H9 (cell line): ENCODE data around the gene UNCX. TPM values are rescaled to one million over a fixed set of nuclear protein-coding genes. Genes with fewer than 3 reads are reported as not detected.

Experiments used
- DNase-seq: peaks from one replicate; pipeline ENCODE4 v3.0.0-alpha.2; 2017
- H2AFZ ChIP-seq: one replicate; pipeline ENCODE4 v1.6.1; 2013; ENCODE audit warnings: mild to moderate bottlenecking, low read length, control low read depth, moderate library complexity
- H2AK5ac ChIP-seq: 2 replicates; pipeline ENCODE4 v1.6.1; 2013; ENCODE audit warnings: low read length, control low read depth, mixed read lengths; ENCODE audit not compliant: insufficient read length
- H2BK120ac ChIP-seq: one replicate; pipeline ENCODE4 v1.6.1; 2013; ENCODE audit warnings: low read depth, mild to moderate bottlenecking, low read length, control low read depth, inconsistent platforms; ENCODE audit not compliant: poor library complexity, severe bottlenecking
- H2BK12ac ChIP-seq: 2 replicates; pipeline ENCODE4 v1.6.1; 2013; ENCODE audit warnings: low read length, control low read depth, mixed read lengths, low read depth; ENCODE audit not compliant: insufficient read length
- H2BK15ac ChIP-seq: 2 replicates; pipeline ENCODE4 v1.6.1; 2013; ENCODE audit warnings: low read depth, low read length, control low read depth
- H2BK20ac ChIP-seq: one replicate; pipeline ENCODE4 v1.6.1; 2013; ENCODE audit warnings: low read depth, mild to moderate bottlenecking, low read length, control low read depth, inconsistent platforms; ENCODE audit not compliant: poor library complexity, severe bottlenecking
- H2BK5ac ChIP-seq: 2 replicates; pipeline ENCODE4 v1.6.1; 2013; ENCODE audit warnings: low read length, control low read depth, mixed read lengths; ENCODE audit not compliant: insufficient read length
- H3K14ac ChIP-seq: 2 replicates; pipeline ENCODE4 v1.6.1; 2013; ENCODE audit warnings: low read length, control low read depth; ENCODE audit not compliant: insufficient read depth
- H3K18ac ChIP-seq: 2 replicates; pipeline ENCODE4 v1.6.1; 2013; ENCODE audit warnings: low read depth, mild to moderate bottlenecking, mixed read lengths, low read length, control low read depth; ENCODE audit not compliant: insufficient read length
- H3K23ac ChIP-seq: 2 replicates; pipeline ENCODE4 v1.6.1; 2013; ENCODE audit warnings: low read length, control low read depth, mixed read lengths, low read depth; ENCODE audit not compliant: insufficient read length
- H3K23me2 ChIP-seq: 2 replicates; pipeline ENCODE4 v1.6.1; 2013; ENCODE audit warnings: low read depth, mild to moderate bottlenecking, mixed read lengths, low read length, control low read depth; ENCODE audit not compliant: insufficient read length, poor library complexity, severe bottlenecking
- H3K27ac ChIP-seq: 2 replicates; pipeline ENCODE4 v1.5.1; 2013; ENCODE audit warnings: low read length, control low read depth, mixed read lengths, low read depth; ENCODE audit not compliant: insufficient read length
- H3K27me3 ChIP-seq: 2 replicates; pipeline ENCODE4 v1.6.1; 2013; ENCODE audit warnings: low read length, control low read depth, inconsistent platforms; ENCODE audit not compliant: insufficient read depth
- H3K4ac ChIP-seq: 2 replicates; pipeline ENCODE4 v1.6.1; 2013; ENCODE audit warnings: low read depth, mild to moderate bottlenecking, control low read depth, inconsistent platforms, low read length, moderate library complexity
- H3K4me1 ChIP-seq: 2 replicates; pipeline ENCODE4 v1.6.1; 2013; ENCODE audit warnings: low read length, control low read depth, inconsistent platforms; ENCODE audit not compliant: insufficient read depth
- H3K4me2 ChIP-seq: 2 replicates; pipeline ENCODE4 v1.6.1; 2013; ENCODE audit warnings: low read length, control low read depth, mixed read lengths; ENCODE audit not compliant: insufficient read length, insufficient read depth
- H3K56ac ChIP-seq: 2 replicates; pipeline ENCODE4 v1.6.1; 2013; ENCODE audit warnings: low read depth, mild to moderate bottlenecking, mixed read lengths, low read length, control low read depth; ENCODE audit not compliant: insufficient read length
- H3K79me1 ChIP-seq: 2 replicates; pipeline ENCODE4 v1.6.1; 2013; ENCODE audit warnings: low read depth, mild to moderate bottlenecking, moderate library complexity, low read length, control low read depth, inconsistent platforms; ENCODE audit not compliant: insufficient read depth, poor library complexity, severe bottlenecking
- H3K79me2 ChIP-seq: 2 replicates; pipeline ENCODE4 v1.6.1; 2013; ENCODE audit warnings: low read length, control low read depth, inconsistent platforms; ENCODE audit not compliant: insufficient read depth
- H3K9ac ChIP-seq: 2 replicates; pipeline ENCODE4 v1.6.1; 2013; ENCODE audit warnings: low read length, control low read depth, mixed read lengths; ENCODE audit not compliant: insufficient read length; ENCODE audit errors: extremely low read depth
- H3K9me3 ChIP-seq: one replicate; pipeline ENCODE4 v1.6.1; 2013; ENCODE audit warnings: low read depth, low read length, inconsistent platforms; ENCODE audit not compliant: control insufficient read depth
- H3T11ph ChIP-seq: one replicate; pipeline ENCODE4 v1.6.1; 2013; ENCODE audit warnings: mild to moderate bottlenecking, low read length, control low read depth, inconsistent platforms
- H4K20me1 ChIP-seq: one replicate; pipeline ENCODE4 v1.6.1; 2013; ENCODE audit not compliant: control insufficient read depth, insufficient read length, insufficient read depth
- H4K5ac ChIP-seq: 2 replicates; pipeline ENCODE4 v1.6.1; 2013; ENCODE audit warnings: low read depth, mild to moderate bottlenecking, mixed read lengths, low read length, control low read depth; ENCODE audit not compliant: insufficient read length
- H4K8ac ChIP-seq: replicated peaks from 2 replicates; pipeline ENCODE4 v1.6.1; 2013; ENCODE audit warnings: low read length, control low read depth, mixed read lengths, low read depth; ENCODE audit not compliant: insufficient read length
- H4K91ac ChIP-seq: 2 replicates; pipeline ENCODE4 v1.6.1; 2013; ENCODE audit warnings: low read depth, mild to moderate bottlenecking, moderate library complexity, mixed read lengths, low read length, control low read depth; ENCODE audit not compliant: insufficient read length
- H3K27ac Mint-ChIP-seq, 3 experiments: 2 replicates in 2 of 3; 3 replicates in 1 of 3; pipeline ENCODE4 v1.8.0; 2020 to 2021; ENCODE audit warnings: mixed read lengths in 3 of 3, mild to moderate bottlenecking in 1 of 3, moderate library complexity in 1 of 3
- H3K27me3 Mint-ChIP-seq: 2 replicates; pipeline ENCODE4 v1.8.0; 2021; ENCODE audit warnings: low read depth, mild to moderate bottlenecking, moderate library complexity, mixed read lengths
- H3K36me3 Mint-ChIP-seq, 3 experiments: 2 replicates in 2 of 3; 3 replicates in 1 of 3; pipeline ENCODE4 v1.8.0; 2020 to 2021; ENCODE audit warnings: low read depth in 3 of 3, mixed read lengths in 3 of 3; ENCODE audit not compliant: insufficient read depth in 1 of 3
- H3K4me1 Mint-ChIP-seq, 2 experiments: 2 replicates each; pipeline ENCODE4 v1.8.0; 2020; ENCODE audit warnings: mixed read lengths in 2 of 2
- H3K4me3 Mint-ChIP-seq, 2 experiments: 2 replicates in 1 of 2; 3 replicates in 1 of 2; pipeline ENCODE4 v1.8.0; 2020 to 2021; ENCODE audit warnings: mild to moderate bottlenecking in 2 of 2, mixed read lengths in 2 of 2, moderate library complexity in 1 of 2
- H3K9me3 Mint-ChIP-seq, 2 experiments: 2 replicates in 1 of 2; 3 replicates in 1 of 2; pipeline ENCODE4 v1.8.0; 2020; ENCODE audit warnings: mild to moderate bottlenecking in 2 of 2, mixed read lengths in 2 of 2, moderate library complexity in 1 of 2
- CTCF ChIP-seq: fragments of 200-600 bp; sonication (generic); conservative IDR thresholded peaks from 3 replicates; pipeline ENCODE4 v1.8.0; 2021; ENCODE audit warnings: antibody characterized with exemption, mild to moderate bottlenecking
- WGBS: extraction: QIAGEN DNeasy Blood & Tissue Kit; methylation state at CpG from one replicate; pipeline ENCODE4 v1.1.7; 2013; ENCODE audit warnings: missing lambda C conversion rate, low lambda C conversion rate, mixed read lengths; ENCODE audit not compliant: insufficient read length; ENCODE audit errors: extremely low coverage; 5-methylcytosine and 5-hydroxymethylcytosine counted together
- total RNA-seq: library from RNA; stranded (reverse); gene quantifications from 2 replicates; pipeline ENCODE4 v1.2.1, GENCODE V29; 2021

UNCX gene
- total RNA-seq, 1 experiment from 2014 or later, result not detected

- no peak overlapping the region for H2BK15ac ChIP-seq
- H3K4me2 ChIP-seq, result no peak overlapping the region
- H3K56ac ChIP-seq, result no peak overlapping the region
- no peak overlapping the region for H4K5ac ChIP-seq
- H3K4me3 Mint-ChIP-seq, result no peak overlapping the region
- no peak overlapping the region for H2AFZ ChIP-seq
- TF ChIP-seq CTCF, result no peak
- H3T11ph ChIP-seq, result no peak overlapping the region
- WGBS, result no CpG with 5 or more reads among the region's 13 CpGs
- no peak overlapping the region for H3K18ac ChIP-seq
- no peak overlapping the region for H2BK12ac ChIP-seq
- H3K27ac Mint-ChIP-seq, result no peak overlapping the region
- H3K79me2 ChIP-seq, result no peaks in the 10 kb centered on the region
- no peaks in the 10 kb centered on the region for H3K27me3 ChIP-seq
- H3K27me3 Mint-ChIP-seq, result peaks cover 32% of the 10 kb centered on the region
- DNase-seq, result no peak
- no peak overlapping the region for H3K9ac ChIP-seq
- no peak overlapping the region for H3K14ac ChIP-seq
- peaks cover 7 to 15% of the 10 kb centered on the region in 2 experiments; a peak in 4 of 5 replicates for H3K9me3 Mint-ChIP-seq
- H2AK5ac ChIP-seq, result no peak overlapping the region
- H4K20me1 ChIP-seq, result no peaks in the 10 kb centered on the region
- no peak overlapping the region for H2BK120ac ChIP-seq
- no peak overlapping the region for H2BK5ac ChIP-seq
- no peaks in the 10 kb centered on the region for H3K4me1 Mint-ChIP-seq
- H3K4me1 ChIP-seq, result no peaks in the 10 kb centered on the region
- no peaks in the 10 kb centered on the region for H3K23me2 ChIP-seq
- no peak overlapping the region for H3K23ac ChIP-seq
- no peaks in the 10 kb centered on the region for H3K79me1 ChIP-seq
- no peak overlapping the region for H3K4ac ChIP-seq
- no peak overlapping the region for H4K8ac ChIP-seq
- no peak overlapping the region for H3K27ac ChIP-seq
- H3K9me3 ChIP-seq, result no peaks in the 10 kb centered on the region
- no peaks in the 10 kb centered on the region for H3K36me3 Mint-ChIP-seq
- H2BK20ac ChIP-seq, result no peak overlapping the region
- no peak overlapping the region for H4K91ac ChIP-seq
These were observed 48.4 kb downstream of the UNCX start for GRCh38 chr7:1281068-1281467.
